DMS153 (cell line): ENCODE results near the gene NCAPH2.
"Not testable (repeated sequence)": the region's sequence is repeated elsewhere in the genome, so short reads cannot be mapped to it uniquely, and the experiment has no call there.

ENCODE experiments used
- DNase-seq: peaks from one replicate; lab custom pipeline; 2025; lab: John Stamatoyannopoulos, UW

NCAPH2 gene

DNA sequence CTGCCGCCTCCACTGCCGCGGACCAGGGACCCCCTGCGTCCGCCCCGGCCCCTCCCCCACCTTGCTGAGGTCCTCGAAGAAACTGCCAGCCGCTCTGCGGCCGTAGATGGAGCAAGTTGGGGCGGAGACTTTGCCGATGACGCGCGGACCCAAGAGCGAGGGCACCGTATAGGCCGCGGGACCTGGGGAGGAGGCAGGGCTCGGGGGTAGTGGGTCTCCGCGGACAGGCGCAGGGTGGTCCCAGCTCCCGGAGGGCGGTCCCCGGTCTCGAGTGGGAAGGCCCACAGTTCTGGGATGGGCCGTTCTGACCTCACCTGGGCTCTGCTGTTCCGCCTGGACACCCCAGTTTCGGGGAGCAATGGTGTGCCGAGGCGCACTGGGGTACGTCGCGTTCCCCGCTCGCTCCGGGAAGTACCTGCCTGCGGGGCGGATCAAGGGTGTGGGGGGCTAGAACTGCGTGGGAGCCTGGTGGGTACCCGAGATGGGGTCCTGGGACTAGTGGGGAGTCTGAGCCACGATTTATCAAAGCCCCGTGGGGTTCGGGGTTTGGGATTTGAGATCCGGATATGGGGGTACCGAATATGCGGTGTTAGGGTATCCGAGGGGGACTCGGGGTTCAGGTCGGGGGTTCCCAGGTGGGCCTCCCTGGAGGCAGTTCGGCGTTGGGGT is 23.0 kb downstream of the NCAPH2 start:
- DNase-seq = peak; percentile 43

DNA sequence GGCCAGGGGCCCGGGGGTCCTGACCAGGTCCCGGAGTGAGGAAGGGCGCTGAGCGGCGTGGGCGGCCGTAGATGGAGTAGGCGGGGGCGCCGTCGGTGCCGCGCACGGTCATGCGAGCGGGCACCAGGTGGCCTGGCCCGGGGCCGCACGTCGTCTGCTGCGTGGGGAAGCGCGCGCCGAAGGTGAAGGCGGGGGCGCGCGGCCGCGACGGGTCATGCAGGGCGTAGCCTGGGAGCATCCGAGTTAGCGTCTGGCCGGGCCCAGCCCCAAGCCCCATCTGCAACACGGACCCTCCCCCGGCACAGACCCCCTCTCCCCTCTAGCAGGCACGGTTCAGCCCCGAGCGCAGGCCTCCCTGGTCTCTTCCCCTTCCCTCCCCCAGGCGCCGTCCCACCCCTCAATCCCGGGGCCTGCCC is 23.5 kb downstream of the NCAPH2 start:
- DNase-seq = no peak

DNA sequence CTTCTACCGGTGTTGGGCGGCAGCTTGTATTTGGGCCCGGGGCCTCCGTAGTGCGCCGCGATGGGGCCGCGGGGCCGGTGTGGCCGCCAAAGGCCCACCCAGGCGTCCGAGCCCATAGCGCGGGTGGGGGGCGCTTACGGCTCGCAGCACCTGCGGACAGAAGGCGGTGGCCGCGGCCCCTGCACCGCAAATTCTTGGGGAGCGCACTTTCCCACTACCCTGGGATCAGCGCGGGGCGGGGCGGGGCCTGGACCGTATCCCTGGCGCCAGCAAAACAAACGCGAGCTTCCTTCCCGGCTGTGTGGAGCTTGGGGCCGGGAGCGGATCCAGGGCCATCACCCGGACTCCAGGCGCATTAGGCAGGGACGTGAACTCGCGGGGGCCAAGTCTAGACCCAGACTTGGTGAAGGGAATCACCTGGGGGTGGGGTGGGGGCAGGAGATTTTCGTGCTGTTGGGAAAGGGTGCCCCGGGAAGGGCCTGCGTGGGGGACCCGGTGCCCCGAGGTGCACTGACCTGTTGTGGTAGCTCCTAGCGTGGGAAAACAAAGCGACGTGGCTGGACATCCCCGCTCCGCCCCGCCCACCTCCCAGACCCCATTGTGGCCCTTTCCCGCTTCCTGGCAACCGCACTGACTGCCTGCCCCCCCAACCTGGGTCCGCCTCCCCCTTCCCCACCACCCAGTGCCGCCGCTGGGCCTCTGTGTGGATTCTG is 24.1 kb downstream of the NCAPH2 start:
- peak; percentile 24 for DNase-seq

GRCh38 chr22:50532824-50533796 is 25.1 kb downstream of the NCAPH2 start:
- DNase-seq = no peak

DNA sequence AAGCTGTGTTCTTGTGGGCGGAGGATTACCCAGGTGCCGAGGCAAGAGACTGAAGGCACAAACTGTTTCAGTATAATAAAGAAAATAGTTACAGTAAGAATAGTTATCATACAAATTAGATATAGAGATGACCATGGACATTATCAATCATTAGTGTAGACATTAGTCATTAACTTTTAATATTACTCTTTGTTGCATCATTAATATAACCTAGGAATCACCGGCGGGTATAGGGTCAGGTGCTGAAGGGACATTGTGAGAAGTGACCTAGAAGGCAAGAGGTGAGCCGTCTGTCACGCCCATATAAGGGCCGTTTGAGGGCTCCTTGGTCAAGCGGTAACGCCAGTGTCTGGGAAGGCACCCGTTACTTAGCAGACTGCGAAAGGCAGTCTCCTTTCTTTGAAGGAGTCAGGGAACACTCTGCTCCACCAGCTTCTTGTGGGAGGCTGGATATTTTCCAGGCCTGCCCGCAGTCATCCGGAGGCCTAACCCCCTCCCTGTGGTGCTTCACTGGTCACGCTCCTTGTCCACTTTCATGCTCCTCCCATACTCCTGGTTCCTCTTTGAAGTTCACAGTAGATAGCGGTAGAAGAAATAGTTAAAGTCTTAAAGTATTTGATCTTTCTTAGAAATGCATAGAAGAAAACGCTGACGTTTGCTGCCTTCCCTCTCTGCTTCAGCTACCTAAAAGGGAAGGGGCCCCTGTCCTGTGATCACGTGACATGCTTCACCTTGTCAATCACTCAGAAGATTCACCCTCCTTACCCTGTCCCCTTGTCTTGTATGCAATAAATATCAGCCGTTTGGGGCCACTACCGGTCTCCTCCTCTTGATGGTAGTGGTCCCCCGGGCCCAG is 26.1 kb downstream of the NCAPH2 start:
- not testable (repeated sequence) for DNase-seq

GRCh38 chr22:50535113-50535512 is 27.1 kb downstream of the NCAPH2 start:
- no peak for DNase-seq

GRCh38 chr22:50536226-50536625 is 28.2 kb downstream of the NCAPH2 start:
- no peak for DNase-seq

DNA sequence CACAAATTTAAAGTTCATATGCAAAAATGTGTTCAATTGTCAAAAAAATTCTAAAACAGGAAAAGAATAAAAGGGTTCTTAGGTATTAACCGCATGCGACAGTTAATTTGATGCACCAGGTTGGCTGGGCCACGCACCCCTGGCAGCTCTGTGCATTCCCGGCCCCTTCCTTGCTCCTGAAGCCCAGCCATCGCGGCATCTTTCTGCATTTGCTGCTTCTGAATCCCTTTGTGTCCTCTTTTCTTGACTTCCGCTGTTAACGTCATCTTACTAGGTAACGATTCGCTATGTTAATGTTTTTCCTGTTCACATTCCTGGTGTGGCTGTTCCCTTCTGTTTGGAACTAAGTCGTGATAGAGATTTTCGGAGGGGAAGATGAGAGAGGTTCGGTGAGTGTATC is 29.7 kb downstream of the NCAPH2 start:
- no peak for DNase-seq

GRCh38 chr22:50540381-50540780 is 32.4 kb downstream of the NCAPH2 start:
- DNase-seq = no peak

DNA sequence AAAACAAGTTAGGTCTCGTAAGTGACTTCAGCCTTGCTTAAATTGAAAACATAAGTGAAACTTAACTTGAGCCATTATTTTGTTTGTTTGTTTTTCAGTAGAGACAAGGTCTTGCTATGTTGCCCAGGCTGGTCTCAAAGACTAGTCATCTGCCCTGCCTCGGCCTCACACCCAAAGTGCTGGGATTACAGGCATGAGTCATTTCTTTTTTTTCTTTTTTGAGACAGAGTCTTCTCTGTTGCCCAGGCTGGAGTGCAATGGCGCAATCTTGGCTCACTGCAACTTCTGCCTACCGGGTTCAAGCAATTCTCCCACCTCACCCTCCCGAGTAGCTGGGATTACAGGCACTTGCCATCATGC is 33.6 kb downstream of the NCAPH2 start:
- DNase-seq = not testable (repeated sequence)

DNA sequence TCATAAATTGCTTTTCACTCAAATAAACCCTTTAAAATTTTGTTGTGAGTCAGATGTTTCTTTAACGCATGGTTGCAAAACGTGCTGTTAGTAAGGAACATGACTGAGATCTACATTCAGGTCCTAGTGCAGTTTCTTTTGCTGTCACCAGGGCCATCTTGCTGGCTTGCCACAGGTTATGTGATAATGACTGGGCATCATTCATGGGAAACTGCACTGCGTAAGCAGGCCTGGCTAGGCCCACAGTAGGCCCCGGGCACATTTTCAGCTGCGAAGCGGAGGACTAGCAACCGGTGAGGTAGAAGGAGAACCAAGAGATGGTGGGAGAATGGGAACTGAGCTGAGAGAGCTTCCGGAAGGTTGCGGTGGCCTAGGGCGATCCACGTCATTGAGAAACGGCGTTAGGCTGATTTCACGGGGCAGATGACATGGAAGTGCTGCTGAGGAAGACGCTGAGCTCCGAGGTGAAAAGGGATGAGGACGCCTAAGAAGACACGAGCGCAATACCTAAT is 34.4 kb downstream of the NCAPH2 start:
- DNase-seq = no peak

- peak; percentile 68 for DNase-seq
Measured at GRCh38 chr22:50544078-50544745, 36.2 kb downstream of the NCAPH2 start.

DNA sequence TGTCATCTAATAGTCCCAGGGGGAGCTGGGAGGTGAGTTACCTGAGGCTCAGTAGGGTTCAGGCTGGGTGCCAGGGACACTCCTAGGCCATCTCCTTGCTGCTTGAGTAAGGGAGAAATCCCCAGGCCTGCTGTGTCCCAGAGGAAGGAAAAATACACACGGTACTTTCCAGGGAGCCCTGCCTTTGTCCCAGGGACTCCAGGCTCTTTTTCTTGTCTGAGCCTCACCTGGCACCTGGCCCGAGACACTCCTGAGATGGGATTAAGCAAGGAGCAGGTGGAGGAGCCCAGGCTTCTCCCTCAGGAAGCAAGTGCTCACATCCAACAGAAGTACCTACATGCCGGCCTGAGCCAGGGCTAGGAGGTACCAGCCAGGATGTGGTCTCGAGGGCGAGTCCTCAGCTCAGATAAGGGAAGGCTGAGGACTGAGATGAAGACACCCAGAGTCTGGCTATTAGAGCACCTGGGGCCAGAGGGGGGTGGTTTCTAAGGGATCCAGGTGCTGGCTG is 36.8 kb downstream of the NCAPH2 start:
- DNase-seq = no peak

DNA sequence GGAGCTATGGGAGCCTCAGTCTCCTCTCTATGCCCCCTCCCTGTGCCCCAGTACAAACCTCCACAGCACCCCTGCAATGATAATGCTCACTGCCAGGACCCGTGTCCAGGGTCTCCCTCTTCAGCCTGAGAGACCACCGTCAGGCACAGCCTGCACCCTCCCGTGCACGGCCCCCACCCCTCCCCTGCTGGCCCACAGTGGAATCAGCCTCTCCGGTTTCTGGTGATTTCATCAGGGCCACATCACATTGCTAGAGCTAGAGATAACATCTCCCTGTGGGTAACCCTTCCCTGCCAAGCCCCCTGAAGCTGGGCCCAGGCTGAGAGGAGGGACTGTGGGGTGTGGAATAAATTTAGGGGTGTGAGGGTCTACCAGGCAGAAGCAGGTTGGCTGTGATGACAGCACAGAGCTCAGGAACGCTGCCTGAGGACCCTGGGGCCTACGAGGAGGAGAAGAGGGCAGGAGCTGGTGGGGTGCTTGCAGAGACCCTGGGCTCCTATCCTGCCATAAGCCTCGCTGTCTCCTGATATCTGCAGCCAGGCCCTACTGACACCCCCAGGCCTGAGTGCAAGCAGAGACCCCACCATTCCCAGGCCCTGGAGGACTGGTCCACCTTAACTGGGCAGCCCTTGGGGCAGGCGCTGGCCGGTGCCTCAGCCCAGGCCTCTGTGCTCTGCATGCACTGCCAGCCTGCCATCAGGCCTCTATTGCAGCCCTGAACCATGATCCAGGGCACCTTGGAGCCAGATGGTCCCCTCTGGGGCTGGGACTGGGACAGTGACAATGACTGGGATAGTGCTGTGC is 37.7 kb downstream of the NCAPH2 start, which contains the start of gene KLHDC7B:
Gene KLHDC7B, plus strand, starts transcription at position 378 of the 804 bp plus-strand sequence. Its CDS starts 345 bp downstream, at position 723.
- DNase-seq = no peak

DNA sequence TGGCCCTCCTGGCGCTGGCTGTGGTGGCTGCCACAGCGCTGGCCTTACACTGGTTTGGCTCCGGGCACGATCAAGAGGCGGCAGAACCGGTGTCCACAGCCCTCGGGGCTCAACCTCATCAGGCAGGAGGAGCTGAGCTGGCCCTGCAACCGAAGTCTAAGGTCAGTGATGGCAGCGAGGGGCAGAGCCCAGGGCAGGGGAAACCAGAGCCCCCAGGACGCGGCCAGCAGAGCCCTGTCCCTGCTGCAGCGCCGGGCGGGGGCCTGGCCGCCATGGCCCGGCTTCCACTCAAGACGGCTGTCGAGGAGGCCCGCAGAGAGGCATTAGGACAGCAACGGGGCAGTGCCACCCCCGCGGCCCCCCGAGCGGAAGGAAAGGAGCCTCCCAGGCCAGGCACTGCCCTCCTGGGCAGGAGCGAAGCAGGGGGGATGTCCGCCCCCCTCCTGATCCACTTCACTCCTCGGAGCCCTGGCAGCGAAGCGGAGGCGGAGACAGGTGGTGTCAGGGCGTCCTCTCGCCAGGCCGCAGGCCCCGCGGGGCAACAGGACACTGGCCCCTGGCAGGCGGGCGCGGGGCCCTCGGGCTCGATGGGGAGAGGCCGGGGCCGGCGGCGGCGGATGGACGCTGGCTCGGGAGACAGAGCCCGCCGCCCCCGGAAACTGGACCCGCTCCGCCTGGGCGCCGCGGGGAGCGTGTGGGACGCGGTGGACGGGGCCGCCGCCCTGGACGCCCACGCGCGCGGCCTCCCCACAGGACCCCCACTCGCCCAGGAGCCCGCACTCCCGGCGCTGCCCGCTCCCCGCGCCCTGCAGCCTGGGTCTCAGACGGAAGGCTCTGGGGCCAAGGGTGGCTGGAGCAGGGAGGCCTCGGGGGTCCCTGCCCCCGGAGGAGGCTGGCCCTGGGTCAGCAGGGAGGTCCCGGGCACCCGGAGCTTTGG is 38.6 kb downstream of the NCAPH2 start:
- no peak for DNase-seq

DNA sequence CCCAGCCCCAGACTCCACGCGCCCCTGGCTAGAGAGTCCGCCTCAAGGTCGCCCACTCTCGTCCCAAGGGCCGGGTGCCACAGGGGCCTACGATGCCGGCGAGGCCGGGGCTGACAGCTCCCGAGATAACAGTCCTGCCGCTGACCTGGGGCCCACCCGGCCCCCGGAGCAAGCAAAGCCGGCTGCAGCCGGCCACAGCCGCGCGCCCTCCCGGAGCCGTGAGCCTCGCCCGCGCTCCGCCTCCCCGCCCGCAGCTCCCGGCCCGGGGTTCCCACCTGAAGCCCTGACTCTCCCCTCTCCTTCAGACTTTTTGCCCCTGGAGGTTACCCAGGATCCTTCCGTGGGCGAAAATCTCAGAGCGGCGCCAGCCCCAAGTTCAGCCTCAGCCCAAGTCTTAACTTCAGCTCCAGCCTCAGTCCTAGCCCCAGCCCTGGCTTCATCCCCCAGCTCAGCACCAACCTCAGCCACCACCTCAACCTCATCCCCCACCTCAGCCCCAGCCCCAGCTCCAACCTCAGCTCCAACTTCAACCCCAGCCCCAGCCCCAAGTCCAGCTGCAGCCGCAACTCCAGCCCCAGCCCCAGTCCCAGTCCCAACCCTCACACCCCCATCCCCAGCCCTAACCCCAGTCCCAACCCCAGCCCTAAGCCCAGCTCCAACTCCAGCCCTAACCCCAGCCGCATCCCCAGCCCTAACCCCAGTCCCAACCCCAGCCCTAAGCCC is 39.4 kb downstream of the NCAPH2 start:
- no peak for DNase-seq

- no peak for DNase-seq
Measured at GRCh38 chr22:50548040-50548920, 40.3 kb downstream of the NCAPH2 start.
